T-helper 9 cell (primary cell): Measurements from ENCODE around the gene CXCL6.

Experiments
- DNase-seq: peaks from one replicate; pipeline ENCODE4 v3.0.0-alpha.2; 2020
- total RNA-seq, 2 donors: gene quantifications; one replicate each; lab custom pipeline; 2026; lab: John Stamatoyannopoulos, UW

The CXCL6 gene
- 0 reads per million in 2 donors for total RNA-seq

- DNase-seq = no peak
Observed at GRCh38 chr4:73836373-73837279, at the start of gene CXCL6. Gene CXCL6, plus strand, starts transcription at chr4:73836678. Its CDS starts 73 bp downstream, at chr4:73836751.

- no peak for DNase-seq
Observed at GRCh38 chr4:73788411-73788810, 48.1 kb upstream of the CXCL6 start.

GRCh38 chr4:73798842-73799241 is 37.6 kb upstream of the CXCL6 start:
- no peak for DNase-seq

GRCh38 chr4:73800206-73800605 is 36.3 kb upstream of the CXCL6 start:
- no peak for DNase-seq

- no peak for DNase-seq
Observed at GRCh38 chr4:73801692-73802091, 34.8 kb upstream of the CXCL6 start.

GRCh38 chr4:73803213-73803612 is 33.3 kb upstream of the CXCL6 start:
- no peak for DNase-seq

DNA sequence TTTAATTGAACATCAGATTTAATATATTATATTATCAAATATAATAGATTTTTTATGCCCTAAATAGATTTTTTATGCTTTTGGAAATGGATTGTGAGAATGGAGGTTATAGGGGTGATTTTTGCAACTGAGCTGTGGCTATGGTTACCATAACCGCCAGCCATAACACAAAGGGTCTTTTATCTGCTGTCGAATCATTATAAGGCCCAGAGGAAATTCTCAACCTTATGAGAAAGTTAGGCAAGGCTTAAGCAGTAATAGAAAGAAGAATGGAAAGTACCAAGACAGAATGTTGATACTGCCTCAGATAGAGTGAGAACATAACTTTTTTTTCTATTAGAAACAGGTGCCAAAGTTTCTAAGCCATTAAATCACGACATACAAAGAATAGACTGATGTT is 26.3 kb upstream of the CXCL6 start:
- DNase-seq = no peak

GRCh38 chr4:73811841-73812240 is 24.6 kb upstream of the CXCL6 start:
- DNase-seq = no peak

DNA sequence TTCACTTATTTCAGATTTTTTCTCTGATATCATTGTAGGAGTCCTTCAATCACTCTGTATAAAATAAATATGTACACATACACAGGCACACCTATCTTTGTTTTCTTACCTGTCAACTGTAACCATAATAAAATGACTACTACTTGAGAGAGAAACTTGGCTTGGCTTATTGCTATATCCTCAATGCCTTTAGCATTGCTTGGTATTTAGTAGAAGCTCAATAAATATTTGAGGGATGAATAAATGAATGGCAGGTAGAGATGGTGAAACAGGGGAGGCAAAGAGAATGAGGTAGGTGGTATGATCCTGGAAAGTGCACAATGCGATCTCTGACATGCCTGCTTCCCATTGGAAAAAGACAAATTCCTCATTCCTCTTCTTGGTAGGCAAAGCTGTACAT is 21.8 kb upstream of the CXCL6 start:
- no peak for DNase-seq

DNA sequence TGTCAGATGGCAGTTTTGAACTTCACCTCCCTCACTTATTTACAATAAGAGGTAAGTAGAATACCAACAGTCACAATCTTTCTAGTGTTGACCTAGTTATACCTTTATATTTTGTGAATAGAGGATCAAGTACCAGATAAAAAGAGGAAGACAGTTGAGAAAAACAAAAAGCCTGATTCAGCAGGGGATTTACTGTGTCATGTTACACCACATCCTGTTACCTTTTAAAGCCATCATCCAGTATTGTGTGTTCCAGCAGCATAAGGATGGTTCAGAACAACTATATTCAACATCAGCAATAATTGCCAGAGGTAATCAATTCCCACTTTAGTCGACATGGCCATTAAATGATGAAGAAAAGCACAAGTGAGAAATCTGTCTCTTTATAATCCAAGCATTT is 21.3 kb upstream of the CXCL6 start:
- DNase-seq = no peak

DNA sequence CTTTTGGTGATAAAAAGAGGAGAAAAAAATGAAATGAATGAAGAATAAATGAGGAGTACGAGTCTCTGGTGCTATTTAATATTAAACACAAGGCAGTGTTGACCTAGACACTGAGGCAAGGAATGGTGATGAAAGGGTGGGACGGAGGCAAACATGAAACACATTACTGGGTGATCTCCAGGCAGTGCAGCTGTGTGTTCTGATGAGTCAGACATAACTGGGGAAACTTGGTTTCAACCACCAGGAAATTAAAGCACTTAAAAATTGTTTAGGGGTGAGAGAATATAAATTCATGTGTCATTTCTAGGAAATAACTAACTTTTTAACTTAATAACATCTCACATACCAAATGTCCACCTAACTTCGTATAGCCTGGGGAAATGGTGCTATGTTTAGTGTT is 19.7 kb upstream of the CXCL6 start:
- DNase-seq = no peak

DNA sequence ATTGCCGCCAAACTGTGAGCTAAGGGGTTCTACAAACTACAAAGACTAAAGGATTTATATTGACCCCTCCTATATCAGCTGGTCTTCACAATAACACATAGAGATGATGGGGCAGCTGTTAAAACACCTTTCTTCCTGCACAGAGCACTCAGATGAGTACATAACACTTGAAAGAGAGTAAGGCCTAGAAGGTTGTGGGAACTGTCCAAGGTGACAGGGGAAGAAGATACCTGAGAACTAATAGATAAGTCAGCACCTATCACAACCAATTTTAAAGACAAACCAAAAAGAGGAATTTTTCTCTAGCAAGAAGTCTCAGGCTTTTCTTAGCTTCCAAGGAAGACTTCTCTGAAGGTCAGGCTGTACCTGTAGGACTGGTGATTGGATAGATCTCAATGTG is 19.1 kb upstream of the CXCL6 start:
- DNase-seq = no peak

GRCh38 chr4:73821325-73821724 is 15.2 kb upstream of the CXCL6 start:
- no peak for DNase-seq

GRCh38 chr4:73822389-73822788 is 14.1 kb upstream of the CXCL6 start:
- no peak for DNase-seq

GRCh38 chr4:73822812-73823504 is 13.5 kb upstream of the CXCL6 start:
- DNase-seq = no peak

- DNase-seq = no peak
Observed at GRCh38 chr4:73823760-73824159, 12.7 kb upstream of the CXCL6 start.

DNA sequence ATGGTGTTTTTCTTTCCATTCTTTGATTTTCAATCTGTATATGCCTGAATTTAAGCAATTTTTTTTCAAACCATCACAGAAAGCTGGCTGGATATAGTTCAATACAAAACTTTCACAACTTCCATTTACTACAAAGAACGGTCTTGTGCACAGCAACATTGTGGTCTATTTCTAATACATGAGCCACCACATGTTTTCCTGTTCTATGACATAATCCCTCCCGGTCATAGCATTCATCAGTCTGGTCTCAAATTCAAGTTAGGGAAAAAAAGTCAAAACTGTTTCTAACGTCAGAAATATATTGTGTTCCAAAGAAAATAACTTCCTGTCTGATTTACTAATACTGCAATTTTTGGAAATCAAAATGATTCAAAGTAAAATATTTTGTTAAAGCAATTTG is 7.5 kb upstream of the CXCL6 start:
- DNase-seq = no peak

DNA sequence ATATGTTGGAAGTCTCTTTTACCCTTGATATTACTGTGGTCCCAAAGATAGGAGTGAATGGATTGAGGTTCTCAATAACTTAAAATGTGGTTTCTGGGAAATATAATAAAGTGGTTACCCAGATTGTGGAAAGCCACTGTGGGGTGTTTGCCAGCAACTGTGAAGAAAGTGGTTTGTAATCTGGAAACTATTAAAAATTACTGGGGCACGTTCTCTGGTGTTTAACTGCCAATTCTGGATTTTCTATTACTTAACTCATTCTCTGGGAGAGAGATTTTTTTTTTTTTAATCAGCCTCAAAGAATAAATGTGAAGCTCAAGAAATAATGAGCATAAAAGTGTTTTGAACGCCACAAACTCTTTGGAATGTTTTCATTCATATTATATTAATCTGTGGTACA is 4.9 kb upstream of the CXCL6 start:
- DNase-seq = no peak

- no peak for DNase-seq
Observed at GRCh38 chr4:73832651-73833237, 3.7 kb upstream of the CXCL6 start.

DNA sequence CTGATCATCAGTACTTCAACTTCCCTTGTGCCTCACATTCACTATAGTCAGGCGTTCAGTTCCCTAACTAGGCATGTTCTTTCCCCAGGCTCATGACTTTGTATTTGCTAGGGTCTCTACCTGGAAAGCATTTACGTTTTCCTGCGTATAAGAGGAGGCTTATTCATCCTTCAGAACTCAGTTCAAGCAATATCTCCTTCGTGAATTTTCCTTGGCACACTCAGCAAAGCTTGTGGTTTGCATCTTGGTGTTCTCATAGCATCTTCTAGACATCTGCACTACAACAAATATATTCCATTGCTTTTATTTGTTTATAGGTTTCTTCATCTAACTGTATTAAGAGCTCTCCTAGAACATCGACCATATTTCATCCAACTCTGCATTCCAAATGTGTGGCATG is 2.6 kb downstream of the CXCL6 start:
- no peak for DNase-seq

GRCh38 chr4:73839715-73840114 is 3.2 kb downstream of the CXCL6 start:
- DNase-seq = no peak

- DNase-seq = no peak
Observed at GRCh38 chr4:73841243-73841925, 4.9 kb downstream of the CXCL6 start.

GRCh38 chr4:73842696-73843095 is 6.2 kb downstream of the CXCL6 start:
- DNase-seq = no peak
